WTC11 (cell line): ENCODE measurements around the gene PRDM2. TPM values are rescaled to one million over a fixed set of nuclear protein-coding genes. Genes with fewer than 3 reads are reported as not detected.

ENCODE experiments used
- ATAC-seq: fragments of 200-7000 bp; cut with Tn5 transposase; 2 replicates; pipeline ENCODE4 v1.10.0; 2021; ENCODE audit warnings: mild to moderate bottlenecking, moderate library complexity
- CTCF ChIA-PET: fragments of 300-600 bp; sonication (Branson Sonifier 250); formaldehyde crosslinking; loops from one replicate; lab custom pipeline; 2021; ENCODE audit warnings: antibody characterized with exemption; lab: Charles Lee
- POLR2A ChIA-PET: fragments of 350-600 bp; sonication (Branson Sonifier 250); formaldehyde crosslinking; loops from one replicate; lab custom pipeline; 2021; ENCODE audit warnings: antibody characterized with exemption; lab: Charles Lee
- DNase-seq: peaks from one replicate; pipeline ENCODE4 v3.0.0; 2021; ENCODE audit warnings: low spot score
- H3K27ac Mint-ChIP-seq: 2 replicates; pipeline ENCODE4 v1.8.0; 2021; ENCODE audit warnings: mixed read lengths
- H3K27me3 Mint-ChIP-seq: 2 replicates; pipeline ENCODE4 v1.8.0; 2021; ENCODE audit warnings: low read depth, mild to moderate bottlenecking, moderate library complexity, mixed read lengths
- H3K36me3 Mint-ChIP-seq: 2 replicates; pipeline ENCODE4 v1.8.0; 2021; ENCODE audit warnings: mixed read lengths
- H3K4me1 Mint-ChIP-seq: 2 replicates; pipeline ENCODE4 v1.8.0; 2022; ENCODE audit warnings: mixed read lengths
- H3K4me3 Mint-ChIP-seq: 2 replicates; pipeline ENCODE4 v1.8.0; 2021; ENCODE audit warnings: mild to moderate bottlenecking, moderate library complexity, mixed read lengths
- H3K9me3 Mint-ChIP-seq: 2 replicates; pipeline ENCODE4 v1.8.0; 2021; ENCODE audit warnings: mixed read lengths
- ARID4B ChIP-seq: sonication (generic); formaldehyde crosslinking; IDR thresholded peaks from 2 replicates; pipeline ENCODE4 v1.8.0; 2023; ENCODE audit warnings: missing genetic modification reagents, mild to moderate bottlenecking, borderline replicate concordance
- ATF1 ChIP-seq: sonication (generic); formaldehyde crosslinking; IDR thresholded peaks from 2 replicates; pipeline ENCODE4 v1.8.1; 2023; ENCODE audit warnings: mild to moderate bottlenecking, moderate library complexity, missing genetic modification reagents
- ATF6 ChIP-seq: sonication (generic); formaldehyde crosslinking; IDR thresholded peaks from 2 replicates; pipeline ENCODE4 v1.8.1; 2023; ENCODE audit warnings: mild to moderate bottlenecking, missing genetic modification reagents
- ELF4 ChIP-seq: sonication (generic); formaldehyde crosslinking; IDR thresholded peaks from 2 replicates; pipeline ENCODE4 v1.8.1; 2022; ENCODE audit warnings: low read depth, mild to moderate bottlenecking, moderate library complexity, missing genetic modification reagents
- EMX1 ChIP-seq: fragments of 250-450 bp; sonication (Bioruptor Pico); IDR thresholded peaks from 2 replicates; pipeline ENCODE4 v1.8.0; 2021; ENCODE audit warnings: mild to moderate bottlenecking
- ERG ChIP-seq: fragments of 250-450 bp; sonication (Bioruptor Pico); IDR thresholded peaks from 2 replicates; pipeline ENCODE4 v1.8.0; 2021; ENCODE audit warnings: mild to moderate bottlenecking
- IRF1 ChIP-seq: sonication (generic); formaldehyde crosslinking; IDR thresholded peaks from 2 replicates; pipeline ENCODE4 v1.8.0; 2023; ENCODE audit warnings: missing genetic modification reagents
- JUN ChIP-seq: sonication (generic); formaldehyde crosslinking; IDR thresholded peaks from 2 replicates; pipeline ENCODE4 v1.8.0; 2023; ENCODE audit warnings: mild to moderate bottlenecking, missing genetic modification reagents
- OVOL2 ChIP-seq: fragments of 250-450 bp; sonication (Bioruptor Pico); IDR thresholded peaks from 2 replicates; pipeline ENCODE4 v1.9.0; 2021; ENCODE audit warnings: mild to moderate bottlenecking, borderline replicate concordance
- SP1 ChIP-seq: sonication (generic); formaldehyde crosslinking; conservative IDR thresholded peaks from 2 replicates; pipeline ENCODE4 v1.8.1; 2022; ENCODE audit warnings: missing genetic modification reagents
- ZBTB43 ChIP-seq: sonication (generic); formaldehyde crosslinking; IDR thresholded peaks from 2 replicates; pipeline ENCODE4 v1.8.1; 2023; ENCODE audit warnings: mild to moderate bottlenecking, missing genetic modification reagents
- ZMAT4 ChIP-seq: fragments of 250-450 bp; sonication (Bioruptor Pico); IDR thresholded peaks from 2 replicates; pipeline ENCODE4 v1.9.0; 2021; ENCODE audit warnings: mild to moderate bottlenecking
- ZNF317 ChIP-seq: sonication (generic); formaldehyde crosslinking; IDR thresholded peaks from 2 replicates; pipeline ENCODE4 v1.8.1; 2023; ENCODE audit warnings: low read depth, mild to moderate bottlenecking, moderate library complexity, missing genetic modification reagents, borderline replicate concordance
- ZNF423 ChIP-seq: fragments of 250-450 bp; sonication (Bioruptor Pico); IDR thresholded peaks from 2 replicates; pipeline ENCODE4 v2.1.2; 2022; ENCODE audit warnings: mild to moderate bottlenecking, moderate library complexity
- ZNF671 ChIP-seq: fragments of 250-450 bp; sonication (Bioruptor Pico); IDR thresholded peaks from 2 replicates; pipeline ENCODE4 v1.8.0; 2021; ENCODE audit warnings: mild to moderate bottlenecking
- ZSCAN18 ChIP-seq: fragments of 250-450 bp; sonication (Bioruptor Pico); IDR thresholded peaks from 2 replicates; pipeline ENCODE4 v2.1.2; 2022; ENCODE audit warnings: mild to moderate bottlenecking, moderate library complexity
- total RNA-seq: library from RNA; stranded (reverse); gene quantifications from 3 replicates; pipeline ENCODE4 v1.2.3, GENCODE V29; 2021

The PRDM2 gene
- total RNA-seq, 1 experiment from 2014 or later: 25.0 TPM

GRCh38 chr1:13681921-13682320 is 18.1 kb upstream of the PRDM2 start:
- Mint-ChIP-seq H3K4me1 (peaks cover 10% of the 10 kb centered on the region), H3K36me3 (no peaks in the 10 kb centered on the region), H3K27ac (no peak overlapping the region), H3K9me3 (peaks cover 23% of the 10 kb centered on the region), H3K27me3 (peaks cover 32% of the 10 kb centered on the region), H3K4me3 (no peak overlapping the region)
- no peak for DNase-seq
- no peak for ATAC-seq
- POLR2A ChIA-PET: no interaction called here
- no peak for TF ChIP-seq ARID4B
- TF ChIP-seq, all 79 proteins: peak for 0
- CTCF ChIA-PET: no interaction called here

- H3K36me3 Mint-ChIP-seq: no peaks in the 10 kb centered on the region
- ChIA-PET POLR2A (no interaction called here), CTCF (no interaction called here)
- peaks cover 10% of the 10 kb centered on the region for H3K4me1 Mint-ChIP-seq
- no peak overlapping the region for H3K4me3 Mint-ChIP-seq
- peaks cover 23% of the 10 kb centered on the region for H3K9me3 Mint-ChIP-seq
- no peak for ATAC-seq
- no peak for DNase-seq
- no peak for TF ChIP-seq ZNF317 (CRISPR knock-in tag)
- no peak for TF ChIP-seq ATF6 (CRISPR knock-in tag)
- no peak for TF ChIP-seq SP1 (CRISPR knock-in tag)
- TF ChIP-seq ZBTB43 (CRISPR knock-in tag): no peak
- TF ChIP-seq, all 79 proteins: peak for 0
- Mint-ChIP-seq H3K27ac (no peak overlapping the region), H3K27me3 (peaks cover 29% of the 10 kb centered on the region)
These were observed 17.5 kb upstream of the PRDM2 start for GRCh38 chr1:13682444-13682843.

GRCh38 chr1:13683206-13683605 is 16.8 kb upstream of the PRDM2 start:
- ChIA-PET CTCF (no interaction called here), POLR2A (no interaction called here)
- Mint-ChIP-seq H3K9me3 (peaks cover 16% of the 10 kb centered on the region), H3K4me3 (no peak overlapping the region), H3K4me1 (peaks cover 10% of the 10 kb centered on the region), H3K27me3 (peaks cover 24% of the 10 kb centered on the region), H3K36me3 (no peaks in the 10 kb centered on the region), H3K27ac (no peak overlapping the region)
- no peak for ATAC-seq
- no peak for DNase-seq
- TF ChIP-seq ZNF671 (CRISPR knock-in tag): no peak
- no peak for TF ChIP-seq OVOL2 (CRISPR knock-in tag)
- no peak for TF ChIP-seq ZMAT4 (CRISPR knock-in tag)
- no peak for TF ChIP-seq ZNF423 (CRISPR knock-in tag)
- no peak for TF ChIP-seq JUN
- TF ChIP-seq, all 79 proteins: peak for 0

GRCh38 chr1:13687151-13687715 is 12.8 kb upstream of the PRDM2 start:
- CTCF ChIA-PET: no interaction called here
- Mint-ChIP-seq H3K4me1 (peaks cover 10% of the 10 kb centered on the region), H3K27me3 (peaks cover 13% of the 10 kb centered on the region; the same call in 1 of the 2 replicates), H3K36me3 (no peaks in the 10 kb centered on the region), H3K4me3 (no peak overlapping the region), H3K27ac (no peak overlapping the region), H3K9me3 (peaks cover 10% of the 10 kb centered on the region)
- POLR2A ChIA-PET: no interaction called here
- ATAC-seq: no peak
- no peak for DNase-seq
- TF ChIP-seq IRF1 (CRISPR knock-in tag) (no peak), ATF1 (CRISPR knock-in tag) (no peak), ELF4 (CRISPR knock-in tag) (no peak), ZSCAN18 (CRISPR knock-in tag) (no peak), ERG (CRISPR knock-in tag) (no peak), EMX1 (no peak)
